GM12891 (cell line): Measurements from ENCODE around the gene KPTN.
A peak's percentile ranks its signal among the peaks of the same experiment; 100 is the strongest.

ENCODE experiments used
- DNase-seq: peaks from one replicate; pipeline ENCODE4 v3.0.0; 2011; ENCODE audit warnings: low spot score; ENCODE audit not compliant: insufficient read length
- FAIRE-seq: peaks from 2 replicates; lab custom pipeline; 2011; peaks lifted over from hg19 to GRCh38; lab: Jason Lieb, UNC
- PAX5 ChIP-seq: IDR thresholded peaks from 2 replicates; pipeline ENCODE4 v1.6.1; 2011; ENCODE audit warnings: low read length, moderate library complexity, mild to moderate bottlenecking; ENCODE audit not compliant: insufficient read depth, severe bottlenecking
- POLR2A ChIP-seq: IDR thresholded peaks from 2 replicates; pipeline ENCODE4 v1.6.1; 2011; ENCODE audit warnings: low read depth, low read length, control low read depth
- POLR2AphosphoS5 ChIP-seq: IDR thresholded peaks from 2 replicates; pipeline ENCODE4 v1.6.1; 2011; ENCODE audit warnings: low read depth, low read length, control low read depth
- POU2F2 ChIP-seq: IDR thresholded peaks from 2 replicates; pipeline ENCODE4 v1.6.1; 2011; ENCODE audit warnings: low read depth, mild to moderate bottlenecking, control low read depth, low read length, moderate library complexity
- SPI1 ChIP-seq: IDR thresholded peaks from 2 replicates; pipeline ENCODE4 v1.6.1; 2011; ENCODE audit warnings: low read depth, low read length, control low read depth
- TAF1 ChIP-seq: IDR thresholded peaks from 2 replicates; pipeline ENCODE4 v1.6.1; 2011; ENCODE audit warnings: low read depth, low read length, control low read depth

The KPTN gene

GRCh38 chr19:47438793-47439220 is 45.2 kb downstream of the KPTN start:
- FAIRE-seq (peak; percentile 75), DNase-seq (no peak)
- TF ChIP-seq PAX5 (no peak), POLR2A (no peak), POU2F2 (no peak), SPI1 (no peak), TAF1 (no peak), POLR2AphosphoS5 (no peak)

GRCh38 chr19:47437500-47437899 is 46.5 kb downstream of the KPTN start:
- no peak for DNase-seq
- FAIRE-seq: no peak
- no peak for TF ChIP-seq TAF1
- no peak for TF ChIP-seq POLR2A
- no peak for TF ChIP-seq POLR2AphosphoS5
- TF ChIP-seq POU2F2: no peak
- no peak for TF ChIP-seq SPI1
- no peak for TF ChIP-seq PAX5

GRCh38 chr19:47436712-47437401 is 47.2 kb downstream of the KPTN start:
- TF ChIP-seq POU2F2 (no peak), TAF1 (no peak), POLR2A (no peak), SPI1 (no peak), PAX5 (no peak), POLR2AphosphoS5 (no peak)
- DNase-seq: peak; percentile 78
- peak; percentile 99 for FAIRE-seq

- peak; percentile 9 for FAIRE-seq
- no peak for DNase-seq
- no peak for TF ChIP-seq TAF1
- no peak for TF ChIP-seq SPI1
- no peak for TF ChIP-seq POLR2A
- TF ChIP-seq PAX5: no peak
- TF ChIP-seq POLR2AphosphoS5: no peak
- TF ChIP-seq POU2F2: no peak
These were observed 48.1 kb downstream of the KPTN start for GRCh38 chr19:47435883-47436417.

GRCh38 chr19:47435196-47435595 is 48.8 kb downstream of the KPTN start:
- TF ChIP-seq SPI1 (peak; percentile 85), POLR2A (no peak)
- no peak for DNase-seq
- peak; percentile 82 for FAIRE-seq

GRCh38 chr19:47434088-47434487 is 49.9 kb downstream of the KPTN start:
- FAIRE-seq (no peak), DNase-seq (no peak)
- TF ChIP-seq PAX5: no peak
- TF ChIP-seq SPI1: no peak
- TF ChIP-seq POLR2A: no peak
- no peak for TF ChIP-seq POLR2AphosphoS5
- no peak for TF ChIP-seq POU2F2
- no peak for TF ChIP-seq TAF1

- FAIRE-seq (peak; percentile 40), DNase-seq (no peak)
- TF ChIP-seq TAF1: no peak
- no peak for TF ChIP-seq POU2F2
- no peak for TF ChIP-seq POLR2A
- TF ChIP-seq POLR2AphosphoS5: no peak
- TF ChIP-seq SPI1: peak; percentile 49
- TF ChIP-seq PAX5: no peak
These were observed 50.9 kb downstream of the KPTN start for GRCh38 chr19:47433121-47433520.

GRCh38 chr19:47432499-47432898 is 51.5 kb downstream of the KPTN start:
- no peak for FAIRE-seq
- TF ChIP-seq POLR2A (no peak), SPI1 (no peak), TAF1 (no peak), POU2F2 (no peak), PAX5 (no peak), POLR2AphosphoS5 (no peak)
- DNase-seq: no peak

GRCh38 chr19:47432091-47432490 is 51.9 kb downstream of the KPTN start:
- DNase-seq: no peak
- TF ChIP-seq SPI1: no peak
- TF ChIP-seq POLR2A: no peak
- no peak for TF ChIP-seq POU2F2
- no peak for TF ChIP-seq PAX5
- TF ChIP-seq TAF1: no peak
- no peak for FAIRE-seq

- FAIRE-seq (peak; percentile 56), DNase-seq (no peak)
- TF ChIP-seq POLR2A: no peak
- no peak for TF ChIP-seq PAX5
- TF ChIP-seq TAF1: no peak
- TF ChIP-seq POU2F2: no peak
These were observed 53.8 kb downstream of the KPTN start for GRCh38 chr19:47430041-47430802.
